ENCODE results near the gene AHSP. TPM values are rescaled to one million over a fixed set of nuclear protein-coding genes. Genes with fewer than 3 reads are reported as not detected.
A peak's percentile ranks its signal among the peaks of the same experiment; 100 is the strongest.

AHSP gene
- total RNA-seq (2021) (not detected in 2 replicates), Bru-seq, nascent RNA (not detected), BruChase-seq, experiment 1, labeled RNA remaining after a 2-hour chase (not detected), BruChase-seq, experiment 2, labeled RNA remaining after a 6-hour chase (not detected)
- long read RNA-seq, result 0 reads

GRCh38 chr16:31527734-31528274 lies at the start of gene AHSP:
Gene AHSP (plus strand): TSS chr16:31527900. CDS start chr16:31528140, 240 bp downstream.
- Histone ChIP-seq H3K4me3 (ENCODE audit: low read depth, low read length, poor library complexity, severe bottlenecking) (no peak within 1 kb of the TSS), H3K27ac (ENCODE audit: low read depth, low read length, poor library complexity, severe bottlenecking) (no peak within 1 kb of the TSS), H3K36me3 (ENCODE audit: insufficient read depth, low read length, poor library complexity, severe bottlenecking) (no peaks in the 10 kb centered on the region), H3K27me3 (replicated peaks; ENCODE audit: insufficient read depth, low read depth, low read length, poor library complexity) (peaks cover 43% of the 10 kb centered on the region), H3K9me3 (ENCODE audit: low read depth, low read length, poor library complexity, severe bottlenecking) (no peaks in the 10 kb centered on the region), H3K4me1 (ENCODE audit: insufficient read depth, low read length, poor library complexity, severe bottlenecking) (no peaks in the 10 kb centered on the region)
- ChIA-PET POLR2A (ENCODE audit: low non-redundant PET) (no interaction called here), CTCF (no interaction called here)
- intact Hi-C loops (cut with micrococcal nuclease; ENCODE audit: unreplicated experiment), result no loop called here
- no peak for TF ChIP-seq CTCF (conservative IDR thresholded peaks at IDR 0.05; ENCODE audit: low read depth, low read length)
- peak; percentile 32 for TF ChIP-seq EZH2 (IDR thresholded peaks at IDR 0.05; ENCODE audit: borderline replicate concordance, low read depth, low read length, poor library complexity, severe bottlenecking)
- no peak for DNase-seq (ENCODE audit: low spot score)
- no TSS peak for BruUV-seq (replicated peaks)

- no TSS peak for BruUV-seq (replicated peaks)
- CTCF ChIA-PET, result no interaction called here
- TF ChIP-seq EZH2 (IDR thresholded peaks at IDR 0.05; ENCODE audit: borderline replicate concordance, low read depth, low read length, poor library complexity, severe bottlenecking) (no peak), CTCF (conservative IDR thresholded peaks at IDR 0.05; ENCODE audit: low read depth, low read length) (no peak)
Measured at GRCh38 chr16:31478956-31479355, 48.7 kb upstream of the AHSP start.

GRCh38 chr16:31479751-31480150 lies 47.9 kb upstream of the AHSP start:
- no TSS peak for BruUV-seq (replicated peaks)
- ChIA-PET CTCF (interaction anchor here (0.6 kb wide), 1 partner anchor 34 kb away, joined by 6 read pairs; no protein-coding TSS in a partner anchor), POLR2A (ENCODE audit: low non-redundant PET) (no interaction called here)
- intact Hi-C loops (cut with micrococcal nuclease; ENCODE audit: unreplicated experiment), result no loop called here
- no peak for TF ChIP-seq EZH2 (IDR thresholded peaks at IDR 0.05; ENCODE audit: borderline replicate concordance, low read depth, low read length, poor library complexity, severe bottlenecking)
- no peak for TF ChIP-seq CTCF (conservative IDR thresholded peaks at IDR 0.05; ENCODE audit: low read depth, low read length)
- H3K9me3 ChIP-seq (ENCODE audit: low read depth, low read length, poor library complexity, severe bottlenecking), result no peaks in the 10 kb centered on the region
- no peak overlapping the region for H3K4me3 ChIP-seq (ENCODE audit: low read depth, low read length, poor library complexity, severe bottlenecking)
- H3K4me1 ChIP-seq (ENCODE audit: insufficient read depth, low read length, poor library complexity, severe bottlenecking), result no peaks in the 10 kb centered on the region
- DNase-seq (ENCODE audit: low spot score), result no peak
- H3K27ac ChIP-seq (ENCODE audit: low read depth, low read length, poor library complexity, severe bottlenecking), result no peak overlapping the region
- no peaks in the 10 kb centered on the region for H3K36me3 ChIP-seq (ENCODE audit: insufficient read depth, low read length, poor library complexity, severe bottlenecking)
- H3K27me3 ChIP-seq (replicated peaks; ENCODE audit: insufficient read depth, low read depth, low read length, poor library complexity), result peaks cover 3% of the 10 kb centered on the region

More at GRCh38 chr16:31478956-31479355, 48.7 kb upstream of the AHSP start:
- Histone ChIP-seq H3K27ac (ENCODE audit: low read depth, low read length, poor library complexity, severe bottlenecking) (no peak overlapping the region), H3K27me3 (replicated peaks; ENCODE audit: insufficient read depth, low read depth, low read length, poor library complexity) (peaks cover 3% of the 10 kb centered on the region), H3K9me3 (ENCODE audit: low read depth, low read length, poor library complexity, severe bottlenecking) (no peaks in the 10 kb centered on the region), H3K36me3 (ENCODE audit: insufficient read depth, low read length, poor library complexity, severe bottlenecking) (no peaks in the 10 kb centered on the region), H3K4me1 (ENCODE audit: insufficient read depth, low read length, poor library complexity, severe bottlenecking) (no peaks in the 10 kb centered on the region), H3K4me3 (ENCODE audit: low read depth, low read length, poor library complexity, severe bottlenecking) (no peak overlapping the region)
- POLR2A ChIA-PET (ENCODE audit: low non-redundant PET), result no interaction called here
- intact Hi-C loops (cut with micrococcal nuclease; ENCODE audit: unreplicated experiment), result no loop called here
- no peak for DNase-seq (ENCODE audit: low spot score)
